Tibial artery (tissue), 4 donors: Measurements from ENCODE around the gene ITPK1.
"Not testable (repeated sequence)": the region's sequence is repeated elsewhere in the genome, so short reads cannot be mapped to it uniquely, and the experiment has no call there.

Experiments used
- DNase-seq, 2 donors: peaks; one replicate each; pipeline ENCODE4 v3.0.0-alpha.2; 2019
- H3K27ac ChIP-seq, 2 donors: fragments of 200-600 bp; sonication (generic) in 1 of 2; 1 replicate in 1 of 2; 2 replicates in 1 of 2; pipeline ENCODE4 v1.5.1; 2018 to 2019; ENCODE audit warnings: mild to moderate bottlenecking in 1 of 2
- H3K27me3 ChIP-seq, 2 donors: fragments of 200-600 bp; sonication (generic) in 1 of 2; one replicate each; pipeline versions ENCODE4 v1.5.1 to v1.6.0; 2016 to 2019
- H3K36me3 ChIP-seq, 3 donors: fragments of 200-600 bp; sonication (generic) in 2 of 3; one replicate each; pipeline ENCODE4 v1.5.1; 2016 to 2019; ENCODE audit warnings: mild to moderate bottlenecking in 2 of 3
- H3K4me1 ChIP-seq, 4 donors: fragments of 200-600 bp; sonication (generic) in 2 of 4; 1 replicate in 3 of 4; 2 replicates in 1 of 4; pipeline ENCODE4 v1.5.1; 2016 to 2019
- H3K4me3 ChIP-seq, 2 donors: fragments of 200-600 bp; sonication (generic) in 1 of 2; 1 replicate in 1 of 2; 2 replicates in 1 of 2; pipeline ENCODE4 v1.5.1; 2018 to 2019; ENCODE audit warnings: mild to moderate bottlenecking in 2 of 2
- H3K9me3 ChIP-seq, 3 donors: fragments of 200-600 bp; sonication (generic) in 1 of 3; one replicate each; pipeline ENCODE4 v1.5.1; 2016 to 2019
- intact Hi-C: fragments of 100-400 bp; cut with DNase I; formaldehyde crosslinking; loops from one replicate; pipeline ENCODE4 v1.15.0; 2023; ENCODE audit warnings: low total_unique reads
- TF ChIP-seq, protein P1 (sequence below), 2 experiments: fragments of 200-600 bp in 1 of 2; fragments of 450-650 bp in 1 of 2; IDR thresholded peaks; one replicate each; pipeline ENCODE4 v1.5.1; 2017 to 2019; ENCODE audit warnings: antibody characterized with exemption in 2 of 2, mild to moderate bottlenecking in 1 of 2, moderate library complexity in 1 of 2

The ITPK1 gene

GRCh38 chr14:93115821-93116675, at the start of gene ITPK1:
Gene ITPK1, minus strand, starts transcription at chr14:93115925. Its CDS starts 762 bp downstream, at chr14:93115163.
- TF ChIP-seq, protein P1, sequence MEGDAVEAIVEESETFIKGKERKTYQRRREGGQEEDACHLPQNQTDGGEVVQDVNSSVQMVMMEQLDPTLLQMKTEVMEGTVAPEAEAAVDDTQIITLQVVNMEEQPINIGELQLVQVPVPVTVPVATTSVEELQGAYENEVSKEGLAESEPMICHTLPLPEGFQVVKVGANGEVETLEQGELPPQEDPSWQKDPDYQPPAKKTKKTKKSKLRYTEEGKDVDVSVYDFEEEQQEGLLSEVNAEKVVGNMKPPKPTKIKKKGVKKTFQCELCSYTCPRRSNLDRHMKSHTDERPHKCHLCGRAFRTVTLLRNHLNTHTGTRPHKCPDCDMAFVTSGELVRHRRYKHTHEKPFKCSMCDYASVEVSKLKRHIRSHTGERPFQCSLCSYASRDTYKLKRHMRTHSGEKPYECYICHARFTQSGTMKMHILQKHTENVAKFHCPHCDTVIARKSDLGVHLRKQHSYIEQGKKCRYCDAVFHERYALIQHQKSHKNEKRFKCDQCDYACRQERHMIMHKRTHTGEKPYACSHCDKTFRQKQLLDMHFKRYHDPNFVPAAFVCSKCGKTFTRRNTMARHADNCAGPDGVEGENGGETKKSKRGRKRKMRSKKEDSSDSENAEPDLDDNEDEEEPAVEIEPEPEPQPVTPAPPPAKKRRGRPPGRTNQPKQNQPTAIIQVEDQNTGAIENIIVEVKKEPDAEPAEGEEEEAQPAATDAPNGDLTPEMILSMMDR (IDR thresholded peaks at IDR 0.05), result peak in 1 of 2 experiments; percentile 65
- intact Hi-C loops, result loop anchor here (1.0 to 10.0 kb wide), 4 partner anchors 19 to 164 kb away; partner anchors contain the start of genes GON7 and UBR7
- no peaks in the 10 kb centered on the region for H3K9me3 ChIP-seq

GRCh38 chr14:93163564-93163963, 47.8 kb upstream of the ITPK1 start:
- intact Hi-C loops, result no loop called here
- H3K27ac ChIP-seq, result no peak overlapping the region
- no peak for DNase-seq
- H3K4me1 ChIP-seq, result no peaks in the 10 kb centered on the region
- no peaks in the 10 kb centered on the region for H3K36me3 ChIP-seq
- H3K27me3 ChIP-seq, result no peaks in the 10 kb centered on the region
- TF ChIP-seq, protein P1 (IDR thresholded peaks at IDR 0.05), result no peak
- H3K9me3 ChIP-seq, result no peaks in the 10 kb centered on the region
- no peak overlapping the region for H3K4me3 ChIP-seq

More at GRCh38 chr14:93115821-93116675, at the start of gene ITPK1:
- Histone ChIP-seq H3K4me3 (peak within 1 kb of the TSS; percentile 88 to 92), H3K27me3 (no peaks in the 10 kb centered on the region), H3K27ac (peak within 1 kb of the TSS; percentile 88 to 94), H3K36me3 (no peaks in the 10 kb centered on the region), H3K4me1 (peaks cover 0 to 39% (median 23%) of the 10 kb centered on the region in 4 donors)
- peak; percentile 34 to 78 for DNase-seq

- H3K27ac ChIP-seq, result no peak overlapping the region
- H3K9me3 ChIP-seq, result no peaks in the 10 kb centered on the region
- TF ChIP-seq, protein P1 (IDR thresholded peaks at IDR 0.05), result no peak
- H3K36me3 ChIP-seq, result no peaks in the 10 kb centered on the region
- intact Hi-C loops, result no loop called here
- DNase-seq, result no peak
- no peaks in the 10 kb centered on the region for H3K27me3 ChIP-seq
- no peak overlapping the region for H3K4me3 ChIP-seq
- H3K4me1 ChIP-seq, result no peaks in the 10 kb centered on the region
Measured at GRCh38 chr14:93161411-93161940, 45.8 kb upstream of the ITPK1 start.

DNA sequence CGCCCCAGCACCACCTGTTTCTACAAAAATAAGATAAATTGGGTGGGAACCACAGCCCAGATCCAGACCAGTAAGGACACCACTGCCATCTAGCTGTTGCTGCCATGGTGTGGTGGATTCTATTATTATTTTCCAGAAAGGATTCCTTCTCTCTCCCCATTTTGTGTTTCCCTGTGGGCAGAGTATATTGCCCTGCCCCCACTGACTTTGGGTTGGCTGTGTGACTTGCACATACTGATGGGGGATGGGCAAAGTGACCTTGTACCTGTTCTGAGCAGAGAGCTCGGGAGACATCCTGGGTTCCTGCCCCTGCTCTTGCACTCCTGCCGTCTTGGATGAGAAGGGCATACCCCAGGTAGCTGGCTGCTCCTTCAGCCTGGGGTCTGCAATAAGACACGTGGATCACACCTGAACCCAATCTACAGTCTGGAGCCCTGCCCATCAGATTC, 44.7 kb upstream of the ITPK1 start:
- no peak overlapping the region for H3K27ac ChIP-seq
- H3K27me3 ChIP-seq, result no peaks in the 10 kb centered on the region
- no peaks in the 10 kb centered on the region for H3K36me3 ChIP-seq
- H3K4me3 ChIP-seq, result no peak overlapping the region
- H3K4me1 ChIP-seq, result no peaks in the 10 kb centered on the region
- DNase-seq, result no peak
- H3K9me3 ChIP-seq, result no peaks in the 10 kb centered on the region
- intact Hi-C loops, result no loop called here
- TF ChIP-seq, protein P1 (IDR thresholded peaks at IDR 0.05), result peak in 1 of 2 experiments; percentile 21

DNA sequence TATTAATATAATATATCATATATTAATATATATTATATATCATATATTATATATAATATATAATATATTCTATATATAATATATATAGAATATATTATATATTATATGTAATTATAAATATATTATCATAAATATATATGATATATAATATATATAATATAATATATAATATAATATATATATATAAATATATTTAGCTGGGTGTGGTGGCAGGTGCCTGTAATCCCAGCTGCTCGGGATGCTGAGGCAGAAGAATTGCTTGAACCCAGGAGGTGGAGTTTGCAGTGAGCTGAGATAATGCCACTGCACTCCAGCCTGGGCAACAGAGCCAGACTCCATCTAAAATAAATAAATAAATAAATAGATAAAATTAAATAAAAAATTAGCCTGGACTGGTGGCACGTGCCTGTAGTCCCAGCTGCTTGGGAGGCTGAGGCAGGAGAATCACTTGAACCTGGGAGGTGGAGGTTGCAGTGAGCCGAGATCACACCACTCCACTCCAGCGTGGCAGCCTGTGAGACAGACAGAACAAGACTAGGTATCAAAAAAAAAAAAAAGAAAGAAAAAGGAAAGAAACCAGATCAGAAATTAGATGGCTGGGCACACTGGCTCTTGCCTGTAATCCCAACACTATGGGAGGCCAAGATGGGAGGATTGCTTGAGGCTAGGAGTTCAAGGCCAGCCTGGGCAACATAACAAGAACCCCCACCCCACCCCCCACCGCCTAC, 44.1 kb upstream of the ITPK1 start:
- intact Hi-C loops, H3K36me3 ChIP-seq, H3K27me3 ChIP-seq, H3K9me3 ChIP-seq, H3K4me3 ChIP-seq, H3K27ac ChIP-seq, H3K4me1 ChIP-seq, DNase-seq: not testable (repeated sequence)

GRCh38 chr14:93158349-93158748, 42.6 kb upstream of the ITPK1 start:
- H3K36me3 ChIP-seq, H3K4me3 ChIP-seq, intact Hi-C loops, H3K27ac ChIP-seq, DNase-seq, H3K27me3 ChIP-seq, H3K4me1 ChIP-seq, H3K9me3 ChIP-seq: not testable (repeated sequence)
